Naive thymus-derived CD4-positive, alpha-beta T cell (primary cell): ENCODE results near the gene ARHGAP33. TPM values are rescaled to one million over a fixed set of nuclear protein-coding genes. Genes with fewer than 3 reads are reported as not detected.

ENCODE experiments used
- ATAC-seq: fragments of 150-1000 bp; cut with Tn5 transposase; 2 replicates; pipeline ENCODE4 v1.10.0; 2021; ENCODE audit warnings: mild to moderate bottlenecking, moderate library complexity
- CTCF ChIA-PET: fragments of 350-600 bp; sonication (Branson Sonifier 250); formaldehyde crosslinking; loops from one replicate; lab custom pipeline; 2021; ENCODE audit warnings: antibody characterized with exemption; lab: Charles Lee
- POLR2A ChIA-PET: fragments of 350-600 bp; sonication (Branson Sonifier 250); formaldehyde crosslinking; loops from one replicate; lab custom pipeline; 2021; ENCODE audit warnings: antibody characterized with exemption, inconsistent platforms; lab: Charles Lee
- DNase-seq, 9 donors: peaks; one replicate each; pipeline versions ENCODE4 v3.0.0 to v3.0.0-alpha.2; 2020 to 2022; ENCODE audit warnings: mixed read lengths in 1 of 9
- H3K27ac ChIP-seq: one replicate; pipeline ENCODE4 v1.7.0; 2013; ENCODE audit warnings: mild to moderate bottlenecking, low read depth, low read length, moderate library complexity
- H3K27me3 ChIP-seq, 2 donors: one replicate each; pipeline ENCODE4 v1.7.0; 2013; ENCODE audit warnings: low read length in 2 of 2, mild to moderate bottlenecking in 2 of 2, moderate library complexity in 2 of 2; ENCODE audit not compliant: control insufficient read depth in 2 of 2, insufficient read depth in 2 of 2
- H3K36me3 ChIP-seq, 3 experiments: 1 replicate in 2 of 3; 2 replicates in 1 of 3; pipeline ENCODE4 v1.7.0; 2013; ENCODE audit warnings: low read length in 3 of 3, mild to moderate bottlenecking in 3 of 3, moderate library complexity in 1 of 3; ENCODE audit not compliant: insufficient read depth in 3 of 3, control insufficient read depth in 2 of 3
- H3K4me1 ChIP-seq, 2 donors: one replicate each; pipeline ENCODE4 v1.7.0; 2013; ENCODE audit warnings: low read length in 2 of 2, mild to moderate bottlenecking in 2 of 2, moderate library complexity in 1 of 2; ENCODE audit not compliant: control insufficient read depth in 2 of 2, insufficient read depth in 2 of 2
- H3K4me3 ChIP-seq: 2 replicates; pipeline ENCODE4 v1.7.0; 2013; ENCODE audit warnings: mild to moderate bottlenecking, low read length
- H3K9me3 ChIP-seq, 3 experiments: 1 replicate in 2 of 3; 2 replicates in 1 of 3; pipeline ENCODE4 v1.7.0; 2013; ENCODE audit warnings: low read length in 3 of 3; ENCODE audit not compliant: control insufficient read depth in 2 of 3
- H3K27ac Mint-ChIP-seq, 9 donors: one replicate each; pipeline ENCODE4 v1.8.0; 2020 to 2022; ENCODE audit warnings: mixed read lengths in 9 of 9, mild to moderate bottlenecking in 8 of 9, moderate library complexity in 5 of 9, inconsistent platforms in 2 of 9
- H3K27me3 Mint-ChIP-seq, 5 donors: one replicate each; pipeline ENCODE4 v1.8.0; 2021 to 2022; ENCODE audit warnings: mixed read lengths in 5 of 5, mild to moderate bottlenecking in 1 of 5
- H3K36me3 Mint-ChIP-seq, 5 donors: one replicate each; pipeline ENCODE4 v1.8.0; 2020 to 2022; ENCODE audit warnings: mixed read lengths in 5 of 5, mild to moderate bottlenecking in 3 of 5, inconsistent platforms in 1 of 5
- H3K4me1 Mint-ChIP-seq, 7 donors: one replicate each; pipeline ENCODE4 v1.8.0; 2020 to 2022; ENCODE audit warnings: mixed read lengths in 7 of 7, mild to moderate bottlenecking in 3 of 7, inconsistent platforms in 1 of 7
- H3K4me3 Mint-ChIP-seq, 10 donors: one replicate each; pipeline ENCODE4 v1.8.0; 2020 to 2022; ENCODE audit warnings: mild to moderate bottlenecking in 10 of 10, mixed read lengths in 10 of 10, moderate library complexity in 6 of 10, inconsistent platforms in 2 of 10
- H3K9me3 Mint-ChIP-seq, 11 donors: one replicate each; pipeline ENCODE4 v1.8.0; 2020 to 2022; ENCODE audit warnings: mixed read lengths in 11 of 11, mild to moderate bottlenecking in 4 of 11, inconsistent platforms in 1 of 11, moderate library complexity in 1 of 11
- intact Hi-C, 2 donors: fragments of 100-400 bp; cut with micrococcal nuclease; formaldehyde crosslinking; loops; one replicate each; pipeline ENCODE4 v1.15.1; 2023
- polyA plus RNA-seq, 2 donors: library from polyadenylated mRNA; unstranded; fragments of 300-500 nt; fragmentation: Illumina TruSeq; gene quantifications; one replicate each; pipeline ENCODE4 v1.2.3, GENCODE V29; 2021
- total RNA-seq, 6 experiments: library from RNA in 5 of 6; stranded (reverse) in 5 of 6; gene quantifications; 1 replicate in 5 of 6; 2 replicates in 1 of 6; pipeline ENCODE4 v1.2.3 and lab custom pipeline; 2021 to 2026

Gene ARHGAP33
- total and polyA plus RNA-seq, 7 experiments from 2014 or later, result 0.09 to 55.5 (median 20.6) TPM

GRCh38 chr19:35734273-35734672, 41.1 kb upstream of the ARHGAP33 start:
- H3K27ac Mint-ChIP-seq, result peak overlapping the region in 7 of 9 donors; percentile 42 to 81 (median 70)
- POLR2A ChIA-PET, result interaction anchor here (0.7 to 1.3 kb wide), 3 partner anchors 10 to 12 kb away, joined by 3 to 5 read pairs (median 3); partner anchors contain the start of genes PSENEN and U2AF1L4
- Histone ChIP-seq H3K4me3 (no peak overlapping the region), H3K36me3 (peaks cover 4 to 93% (median 8%) of the 10 kb centered on the region in 3 experiments), H3K27ac (no peak overlapping the region), H3K9me3 (no peaks in the 10 kb centered on the region), H3K4me1 (no peaks in the 10 kb centered on the region), H3K27me3 (no peaks in the 10 kb centered on the region)
- peaks cover 6 to 36% (median 16%) of the 10 kb centered on the region in 5 donors for H3K36me3 Mint-ChIP-seq
- CTCF ChIA-PET, result no interaction called here
- H3K9me3 Mint-ChIP-seq, result no peaks in the 10 kb centered on the region
- H3K4me3 Mint-ChIP-seq, result no peak overlapping the region
- ATAC-seq, result no peak
- H3K4me1 Mint-ChIP-seq, result peaks cover 18 to 38% (median 30%) of the 10 kb centered on the region in 7 donors
- intact Hi-C loops, result no loop called here
- DNase-seq, result no peak
- H3K27me3 Mint-ChIP-seq, result no peaks in the 10 kb centered on the region

- Histone ChIP-seq H3K27me3 (no peaks in the 10 kb centered on the region), H3K27ac (no peak overlapping the region), H3K4me1 (peaks cover 2 to 4% of the 10 kb centered on the region in 2 donors), H3K4me3 (no peak overlapping the region), H3K9me3 (no peaks in the 10 kb centered on the region), H3K36me3 (peaks cover 4 to 92% (median 8%) of the 10 kb centered on the region in 3 experiments)
- Mint-ChIP-seq H3K27ac (peak overlapping the region in 5 of 9 donors; percentile 45 to 81 (median 77)), H3K4me3 (no peak overlapping the region), H3K9me3 (no peaks in the 10 kb centered on the region), H3K36me3 (peaks cover 6 to 32% (median 16%) of the 10 kb centered on the region in 5 donors), H3K4me1 (peaks cover 23 to 38% (median 31%) of the 10 kb centered on the region in 7 donors), H3K27me3 (no peaks in the 10 kb centered on the region)
- intact Hi-C loops, result no loop called here
- POLR2A ChIA-PET, result interaction anchor here (1.3 kb wide), 1 partner anchor 10 kb away, joined by 5 read pairs; no protein-coding TSS in a partner anchor
- ATAC-seq (no peak), DNase-seq (no peak)
- CTCF ChIA-PET, result no interaction called here
Measured at GRCh38 chr19:35734889-35735288, 40.5 kb upstream of the ARHGAP33 start.

- DNase-seq (peak in 3 of 9 donors; percentile 27 to 44 (median 36)), ATAC-seq (no peak)
- peaks cover 1 to 22% (median 6%) of the 10 kb centered on the region in 5 donors for H3K36me3 Mint-ChIP-seq
- POLR2A ChIA-PET, result interaction anchor here (0.6 to 1.5 kb wide), 4 partner anchors 9 to 89 kb away, joined by 3 to 6 read pairs (median 6); partner anchors contain the start of genes COX6B1 and KMT2B
- H3K4me3 Mint-ChIP-seq, result peak overlapping the region in 5 of 10 donors; percentile 44 to 77 (median 60)
- peaks cover 26 to 47% (median 28%) of the 10 kb centered on the region in 7 donors for H3K4me1 Mint-ChIP-seq
- H3K27ac Mint-ChIP-seq, result peak overlapping the region in 8 of 9 donors; percentile 28 to 80 (median 62)
- Histone ChIP-seq H3K9me3 (no peaks in the 10 kb centered on the region), H3K27ac (peak overlapping the region; percentile 54), H3K27me3 (no peaks in the 10 kb centered on the region), H3K4me1 (peaks cover 8 to 10% of the 10 kb centered on the region in 2 donors), H3K36me3 (peaks cover 0 to 72% (median 4%) of the 10 kb centered on the region in 3 experiments), H3K4me3 (no peak overlapping the region)
- H3K27me3 Mint-ChIP-seq, result no peaks in the 10 kb centered on the region
- no peaks in the 10 kb centered on the region for H3K9me3 Mint-ChIP-seq
- intact Hi-C loops, result loop anchor here in 1 of 2 donors (1.0 kb wide), 1 partner anchor 15 kb away; no protein-coding TSS in a partner anchor
- CTCF ChIA-PET, result interaction anchor here (0.8 to 1.6 kb wide), 6 partner anchors 10 to 44 kb away, joined by 3 to 7 read pairs (median 4); partner anchors contain the start of gene LIN37
Measured at GRCh38 chr19:35736913-35737886, 38.2 kb upstream of the ARHGAP33 start.

- H3K27me3 Mint-ChIP-seq, result no peaks in the 10 kb centered on the region
- peak overlapping the region in 3 of 9 donors; percentile 36 to 61 (median 39) for H3K27ac Mint-ChIP-seq
- ATAC-seq (no peak), DNase-seq (no peak)
- CTCF ChIA-PET, result interaction anchor here (0.5 to 1.6 kb wide), 4 partner anchors 11 to 77 kb away, joined by 3 to 7 read pairs (median 6); no protein-coding TSS in a partner anchor
- no peak overlapping the region for H3K4me3 ChIP-seq
- intact Hi-C loops, result no loop called here
- H3K4me1 Mint-ChIP-seq, result peaks cover 32 to 56% (median 35%) of the 10 kb centered on the region in 7 donors
- no peaks in the 10 kb centered on the region for H3K9me3 Mint-ChIP-seq
- POLR2A ChIA-PET, result interaction anchor here (0.6 to 2.4 kb wide), 4 partner anchors 10 to 159 kb away, joined by 3 to 12 read pairs (median 6); partner anchors contain the start of genes KMT2B and LIN37
- H3K27ac ChIP-seq, result peak overlapping the region; percentile 54
- peak overlapping the region in 4 of 10 donors; percentile 0 to 89 (median 54) for H3K4me3 Mint-ChIP-seq
- no peaks in the 10 kb centered on the region for H3K9me3 ChIP-seq
- peaks cover 6 to 29% (median 10%) of the 10 kb centered on the region in 5 donors for H3K36me3 Mint-ChIP-seq
- no peaks in the 10 kb centered on the region for H3K27me3 ChIP-seq
- H3K4me1 ChIP-seq, result peaks cover 16 to 17% of the 10 kb centered on the region in 2 donors
- H3K36me3 ChIP-seq, result peaks cover 0 to 63% (median 4%) of the 10 kb centered on the region in 3 experiments
Measured at GRCh38 chr19:35738021-35738886, 37.1 kb upstream of the ARHGAP33 start.

GRCh38 chr19:35738887-35739229, 36.5 kb upstream of the ARHGAP33 start:
- ATAC-seq (no peak), DNase-seq (no peak)
- Histone ChIP-seq H3K4me3 (no peak overlapping the region), H3K4me1 (peaks cover 19 to 22% of the 10 kb centered on the region in 2 donors), H3K36me3 (peaks cover 0 to 57% (median 4%) of the 10 kb centered on the region in 3 experiments), H3K27ac (no peak overlapping the region), H3K27me3 (no peaks in the 10 kb centered on the region), H3K9me3 (no peaks in the 10 kb centered on the region)
- CTCF ChIA-PET, result interaction anchor here (0.5 kb wide), 1 partner anchor 77 kb away, joined by 7 read pairs; no protein-coding TSS in a partner anchor
- Mint-ChIP-seq H3K9me3 (no peaks in the 10 kb centered on the region), H3K27ac (peak overlapping the region in 3 of 9 donors; percentile 36 to 61 (median 39)), H3K27me3 (no peaks in the 10 kb centered on the region), H3K36me3 (peaks cover 6 to 32% (median 10%) of the 10 kb centered on the region in 5 donors), H3K4me1 (peaks cover 32 to 60% (median 38%) of the 10 kb centered on the region in 7 donors), H3K4me3 (peak overlapping the region in 7 of 10 donors; percentile 0 to 94 (median 48))
- intact Hi-C loops, result no loop called here
- POLR2A ChIA-PET, result interaction anchor here (0.6 to 2.4 kb wide), 4 partner anchors 10 to 159 kb away, joined by 3 to 12 read pairs (median 8); partner anchors contain the start of genes KMT2B and LIN37
